ENCODE results near the gene ACOT13. TPM values are rescaled to one million over a fixed set of nuclear protein-coding genes. Genes with fewer than 3 reads are reported as not detected.
"Not testable (repeated sequence)": the region's sequence is repeated elsewhere in the genome, so short reads cannot be mapped to it uniquely, and the experiment has no call there.

The ACOT13 gene
- total RNA-seq, 1 donor from 2014 or later: 42.3 TPM

DNA sequence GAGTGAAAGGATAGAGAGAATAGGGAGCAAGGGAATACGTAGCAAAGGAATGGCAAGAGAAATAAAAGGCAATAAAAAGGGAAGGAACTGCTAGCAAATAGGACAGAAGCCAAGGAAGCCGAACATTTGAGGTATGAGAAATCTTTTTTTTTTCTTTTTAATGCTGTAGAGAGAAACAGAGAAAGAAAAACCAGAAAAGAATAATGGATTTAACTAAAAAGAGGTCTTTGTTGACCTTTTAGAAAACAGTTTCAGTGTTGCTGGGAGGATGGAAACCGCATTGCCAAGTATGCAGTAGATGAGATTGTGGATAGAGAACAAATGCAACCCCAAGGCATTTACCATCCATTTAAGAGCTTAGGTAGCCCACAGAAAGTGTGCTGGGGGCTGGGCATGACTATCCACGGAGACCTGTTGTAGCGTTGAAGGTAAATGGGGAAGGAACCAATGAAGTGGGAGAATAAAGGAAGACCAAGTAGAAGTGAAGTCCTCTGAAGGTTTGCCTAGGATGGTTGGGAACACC, 75.4 kb downstream of the ACOT13 start:
- no peak for DNase-seq (ENCODE audit: low spot score, unreplicated experiment)
- H3K4me3 Mint-ChIP-seq (ENCODE audit: low read depth): no peak overlapping the region
- H3K27me3 Mint-ChIP-seq: no peaks in the 10 kb centered on the region
- no peaks in the 10 kb centered on the region for H3K4me1 Mint-ChIP-seq (ENCODE audit: low read depth)
- no peaks in the 10 kb centered on the region for H3K36me3 Mint-ChIP-seq (ENCODE audit: insufficient read depth)
- H3K9me3 Mint-ChIP-seq (ENCODE audit: low read depth): no peaks in the 10 kb centered on the region
- H3K27ac Mint-ChIP-seq: no peak overlapping the region
- TF ChIP-seq, protein P1, sequence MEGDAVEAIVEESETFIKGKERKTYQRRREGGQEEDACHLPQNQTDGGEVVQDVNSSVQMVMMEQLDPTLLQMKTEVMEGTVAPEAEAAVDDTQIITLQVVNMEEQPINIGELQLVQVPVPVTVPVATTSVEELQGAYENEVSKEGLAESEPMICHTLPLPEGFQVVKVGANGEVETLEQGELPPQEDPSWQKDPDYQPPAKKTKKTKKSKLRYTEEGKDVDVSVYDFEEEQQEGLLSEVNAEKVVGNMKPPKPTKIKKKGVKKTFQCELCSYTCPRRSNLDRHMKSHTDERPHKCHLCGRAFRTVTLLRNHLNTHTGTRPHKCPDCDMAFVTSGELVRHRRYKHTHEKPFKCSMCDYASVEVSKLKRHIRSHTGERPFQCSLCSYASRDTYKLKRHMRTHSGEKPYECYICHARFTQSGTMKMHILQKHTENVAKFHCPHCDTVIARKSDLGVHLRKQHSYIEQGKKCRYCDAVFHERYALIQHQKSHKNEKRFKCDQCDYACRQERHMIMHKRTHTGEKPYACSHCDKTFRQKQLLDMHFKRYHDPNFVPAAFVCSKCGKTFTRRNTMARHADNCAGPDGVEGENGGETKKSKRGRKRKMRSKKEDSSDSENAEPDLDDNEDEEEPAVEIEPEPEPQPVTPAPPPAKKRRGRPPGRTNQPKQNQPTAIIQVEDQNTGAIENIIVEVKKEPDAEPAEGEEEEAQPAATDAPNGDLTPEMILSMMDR (IDR thresholded peaks at IDR 0.05; ENCODE audit: unreplicated experiment): no peak

DNA sequence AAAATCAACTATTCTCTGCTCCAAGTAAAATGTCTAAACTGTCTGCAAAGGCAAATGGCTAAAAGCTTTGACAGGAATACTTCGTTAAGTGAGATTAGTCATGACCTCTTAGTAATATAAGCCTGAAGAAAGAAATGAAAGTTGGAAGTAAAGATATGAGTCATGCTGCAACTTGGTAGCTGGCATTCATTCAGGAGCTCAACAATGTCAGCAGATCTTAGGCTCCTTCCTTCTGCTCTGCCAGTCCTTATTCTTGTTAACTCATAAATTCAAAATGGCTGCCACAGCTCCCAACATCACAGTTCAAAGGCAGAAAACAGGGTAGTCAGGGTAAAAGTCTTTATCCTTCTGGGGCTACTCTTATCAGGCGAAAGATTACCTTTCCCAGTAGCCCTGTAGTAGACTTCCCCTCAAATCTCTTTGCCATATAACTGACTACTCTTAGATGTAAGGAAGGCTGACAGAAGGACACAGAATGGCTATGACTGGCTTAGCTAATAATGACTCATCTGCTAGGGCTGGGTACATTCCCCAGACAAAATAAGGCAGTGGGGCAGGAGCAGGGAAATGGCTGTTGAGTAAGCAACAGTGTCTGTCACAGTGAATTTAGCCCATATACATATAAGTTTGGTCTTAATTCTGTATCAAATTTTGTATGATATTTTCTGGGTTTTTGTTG, 76.5 kb downstream of the ACOT13 start:
- H3K36me3 Mint-ChIP-seq (ENCODE audit: insufficient read depth): no peaks in the 10 kb centered on the region
- TF ChIP-seq, protein P1 (IDR thresholded peaks at IDR 0.05; ENCODE audit: unreplicated experiment): no peak
- no peaks in the 10 kb centered on the region for H3K4me1 Mint-ChIP-seq (ENCODE audit: low read depth)
- no peak for DNase-seq (ENCODE audit: low spot score, unreplicated experiment)
- no peaks in the 10 kb centered on the region for H3K9me3 Mint-ChIP-seq (ENCODE audit: low read depth)
- H3K27ac Mint-ChIP-seq: no peak overlapping the region
- no peaks in the 10 kb centered on the region for H3K27me3 Mint-ChIP-seq
- H3K4me3 Mint-ChIP-seq (ENCODE audit: low read depth): no peak overlapping the region

GRCh38 chr6:24743944-24744335, 77.1 kb downstream of the ACOT13 start:
- TF ChIP-seq, protein P1 (IDR thresholded peaks at IDR 0.05; ENCODE audit: unreplicated experiment): no peak
- H3K36me3 Mint-ChIP-seq (ENCODE audit: insufficient read depth): no peaks in the 10 kb centered on the region
- no peak overlapping the region for H3K27ac Mint-ChIP-seq
- no peaks in the 10 kb centered on the region for H3K27me3 Mint-ChIP-seq
- H3K9me3 Mint-ChIP-seq (ENCODE audit: low read depth): no peaks in the 10 kb centered on the region
- DNase-seq (ENCODE audit: low spot score, unreplicated experiment): no peak
- no peak overlapping the region for H3K4me3 Mint-ChIP-seq (ENCODE audit: low read depth)
- H3K4me1 Mint-ChIP-seq (ENCODE audit: low read depth): no peaks in the 10 kb centered on the region

DNA sequence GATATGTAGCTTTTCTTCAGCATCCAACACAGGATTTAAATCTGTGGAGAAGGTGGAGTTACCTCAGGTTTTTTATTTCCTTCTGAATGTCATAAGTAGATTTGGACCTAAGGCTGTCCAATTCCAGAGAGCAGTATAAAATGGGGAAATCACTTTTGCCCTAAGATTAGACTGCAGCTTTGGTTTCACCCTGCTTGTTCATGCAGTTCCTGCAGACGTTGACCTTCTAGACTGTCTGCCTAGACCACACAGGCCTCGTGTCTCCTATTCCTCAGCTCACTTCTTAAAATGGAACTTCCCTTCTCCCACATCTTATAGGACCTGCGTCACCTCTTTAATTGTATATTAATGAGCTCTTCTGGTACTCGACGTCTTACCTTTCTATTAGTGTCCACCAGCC, 78.0 kb downstream of the ACOT13 start:
- Mint-ChIP-seq H3K27ac (no peak overlapping the region), H3K4me3 (ENCODE audit: low read depth) (no peak overlapping the region), H3K36me3 (ENCODE audit: insufficient read depth) (no peaks in the 10 kb centered on the region), H3K4me1 (ENCODE audit: low read depth) (no peaks in the 10 kb centered on the region), H3K9me3 (ENCODE audit: low read depth) (no peaks in the 10 kb centered on the region), H3K27me3 (no peaks in the 10 kb centered on the region)
- DNase-seq (ENCODE audit: low spot score, unreplicated experiment): no peak
- TF ChIP-seq, protein P1 (IDR thresholded peaks at IDR 0.05; ENCODE audit: unreplicated experiment): no peak

- Mint-ChIP-seq H3K36me3 (ENCODE audit: insufficient read depth) (no peaks in the 10 kb centered on the region), H3K27ac (no peak overlapping the region), H3K9me3 (ENCODE audit: low read depth) (peaks cover 7% of the 10 kb centered on the region), H3K27me3 (no peaks in the 10 kb centered on the region), H3K4me3 (ENCODE audit: low read depth) (no peak overlapping the region), H3K4me1 (ENCODE audit: low read depth) (peaks cover 6% of the 10 kb centered on the region)
- TF ChIP-seq, protein P1 (IDR thresholded peaks at IDR 0.05; ENCODE audit: unreplicated experiment): no peak
- no peak for DNase-seq (ENCODE audit: low spot score, unreplicated experiment)
Observed at GRCh38 chr6:24749297-24749696, 82.4 kb downstream of the ACOT13 start.

GRCh38 chr6:24750878-24751277, 84.0 kb downstream of the ACOT13 start:
- DNase-seq (ENCODE audit: low spot score, unreplicated experiment); H3K27me3 Mint-ChIP-seq; H3K4me3 Mint-ChIP-seq (ENCODE audit: low read depth); H3K36me3 Mint-ChIP-seq (ENCODE audit: insufficient read depth); H3K4me1 Mint-ChIP-seq (ENCODE audit: low read depth); H3K9me3 Mint-ChIP-seq (ENCODE audit: low read depth); H3K27ac Mint-ChIP-seq: not testable (repeated sequence)
